Muscle of back (tissue), 13 donors: Measurements from ENCODE around the gene RNASE9. TPM values are rescaled to one million over a fixed set of nuclear protein-coding genes. Genes with fewer than 3 reads are reported as not detected.
"Not testable (repeated sequence)": the region's sequence is repeated elsewhere in the genome, so short reads cannot be mapped to it uniquely, and the experiment has no call there.

Experiments
- DNase-seq, 3 donors: peaks; one replicate each; pipeline versions ENCODE4 v3.0.0 to v3.0.0-alpha.2; 2013
- long read RNA-seq, 9 donors: transcript quantifications; one replicate each; lab custom pipeline, GENCODE V29; 2026
- polyA plus RNA-seq, 10 donors: library from polyadenylated mRNA; unstranded; fragments of 120-200 nt; gene quantifications; one replicate each; pipeline ENCODE4 v1.2.1, GENCODE V29; 2013; ENCODE audit not compliant: insufficient read length in 10 of 10

The RNASE9 gene
- polyA plus RNA-seq = not detected
- long read RNA-seq, donor 1 = 0 reads
- long read RNA-seq, donor 2 = 0 reads
- long read RNA-seq, donor 3 = 0 reads
- long read RNA-seq, donor 4 = 0 reads
- long read RNA-seq, donor 5 = 0 reads
- long read RNA-seq, donor 6 = 0 reads
- long read RNA-seq, donor 7 = 0 reads
- long read RNA-seq, donor 8 = 0 reads
- long read RNA-seq, donor 9 = 0 reads

- DNase-seq = no peak
These were observed at the start of gene RNASE9 for GRCh38 chr14:20560961-20561360. TSS of gene RNASE9 (minus strand) at chr14:20561047.

GRCh38 chr14:20610002-20610765, 49.3 kb upstream of the RNASE9 start:
- DNase-seq = peak; percentile 53 to 82 (median 75)

- peak; percentile 89 to 93 (median 91) for DNase-seq
These were observed 48.6 kb upstream of the RNASE9 start for GRCh38 chr14:20609215-20610001.

- no peak for DNase-seq
These were observed 47.7 kb upstream of the RNASE9 start for GRCh38 chr14:20608383-20609110.

GRCh38 chr14:20607617-20608016, 46.8 kb upstream of the RNASE9 start:
- DNase-seq = no peak

- DNase-seq = no peak
These were observed 46.0 kb upstream of the RNASE9 start for GRCh38 chr14:20606902-20607242.

- DNase-seq = no peak
These were observed 45.5 kb upstream of the RNASE9 start for GRCh38 chr14:20606190-20606901.

GRCh38 chr14:20603813-20604690, 43.2 kb upstream of the RNASE9 start:
- DNase-seq = no peak

GRCh38 chr14:20602583-20602982, 41.7 kb upstream of the RNASE9 start:
- no peak for DNase-seq

GRCh38 chr14:20601522-20601921, 40.7 kb upstream of the RNASE9 start:
- DNase-seq = no peak

- no peak for DNase-seq
These were observed 36.3 kb upstream of the RNASE9 start for GRCh38 chr14:20597108-20597507.

- DNase-seq = not testable (repeated sequence)
These were observed 34.9 kb upstream of the RNASE9 start for GRCh38 chr14:20595726-20596125.

GRCh38 chr14:20592574-20592973, 31.7 kb upstream of the RNASE9 start:
- DNase-seq = no peak

- no peak for DNase-seq
These were observed 30.4 kb upstream of the RNASE9 start, which contains the start of gene RNASE12 for GRCh38 chr14:20591235-20591634. TSS of gene RNASE12 (minus strand) at chr14:20591376. CDS start at chr14:20590723, 653 bp downstream.

GRCh38 chr14:20587489-20588154, 26.8 kb upstream of the RNASE9 start, which contains the start of gene RNASE11:
TSS of gene RNASE11 (minus strand) at chr14:20588001.
- DNase-seq = no peak

GRCh38 chr14:20583908-20584307, 23.1 kb upstream of the RNASE9 start:
- no peak for DNase-seq

- DNase-seq = no peak
These were observed 22.3 kb upstream of the RNASE9 start for GRCh38 chr14:20583142-20583541.

GRCh38 chr14:20580242-20580641, 19.4 kb upstream of the RNASE9 start:
- DNase-seq = no peak

GRCh38 chr14:20578784-20579502, 18.1 kb upstream of the RNASE9 start:
- DNase-seq = no peak
